ENCODE measurements around the gene DGKH.

Gene DGKH

DNA sequence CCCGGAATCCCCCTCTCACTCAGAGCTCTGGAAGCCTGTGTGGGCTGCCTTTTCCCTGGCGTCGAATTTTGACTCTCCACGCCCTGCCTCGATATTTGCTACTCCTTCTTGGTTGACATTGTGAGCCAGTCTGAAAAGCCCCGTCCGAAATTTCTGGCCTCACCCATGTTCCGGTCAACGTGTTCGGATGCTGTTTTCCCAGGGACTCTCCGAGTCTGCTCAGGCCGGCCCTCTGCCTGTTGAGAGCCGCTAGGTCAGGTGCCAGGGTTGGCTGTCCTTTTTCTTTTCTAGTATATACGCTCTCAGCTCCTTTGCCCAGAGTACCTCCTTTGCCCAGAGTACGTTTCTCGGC, 6.8 kb upstream of the DGKH start:
- Histone ChIP-seq H3K27me3 (ENCODE audit: insufficient read depth, low read length) (no peaks in the 10 kb centered on the region), H3K4me3 (ENCODE audit: low read depth, low read length, poor library complexity, severe bottlenecking) (peak overlapping the region; percentile 84), H3K36me3 (ENCODE audit: insufficient read depth, low read length) (no peaks in the 10 kb centered on the region), H3K4me2 (ENCODE audit: low read length) (peak overlapping the region; percentile 91), H4K20me1 (ENCODE audit: insufficient read depth, low read length) (no peaks in the 10 kb centered on the region), H3K27ac (ENCODE audit: low read depth, low read length, poor library complexity, severe bottlenecking) (no peak overlapping the region), H3K9me2 (ENCODE audit: low read depth, low read length) (no peaks in the 10 kb centered on the region), H3K4me1 (ENCODE audit: insufficient read depth, low read length, severe bottlenecking) (peaks cover 23% of the 10 kb centered on the region), H3K9me3 (ENCODE audit: low read length) (no peaks in the 10 kb centered on the region), H3K79me2 (ENCODE audit: insufficient read depth, low read length) (no peaks in the 10 kb centered on the region), H2AFZ (ENCODE audit: low read length) (no peak overlapping the region), H3K9ac (ENCODE audit: low read length) (peak overlapping the region; percentile 83), H3F3A (ENCODE audit: insufficient read depth, low read length) (no peaks in the 10 kb centered on the region)
- TF ChIP-seq EZH2 (IDR thresholded peaks at IDR 0.05; ENCODE audit: borderline replicate concordance, low read length) (no peak), CTCF (IDR thresholded peaks at IDR 0.05; ENCODE audit: low read length) (peak; percentile 12; the same call in 1 of the 2 replicates)

GRCh38 chr13:42043676-42044075, 4.8 kb upstream of the DGKH start:
- H3K4me2 ChIP-seq (ENCODE audit: low read length): no peak overlapping the region
- no peaks in the 10 kb centered on the region for H3K36me3 ChIP-seq (ENCODE audit: insufficient read depth, low read length)
- peaks cover 33% of the 10 kb centered on the region for H3K4me1 ChIP-seq (ENCODE audit: insufficient read depth, low read length, severe bottlenecking)
- H2AFZ ChIP-seq (ENCODE audit: low read length): no peak overlapping the region
- H4K20me1 ChIP-seq (ENCODE audit: insufficient read depth, low read length): no peaks in the 10 kb centered on the region
- H3K79me2 ChIP-seq (ENCODE audit: insufficient read depth, low read length): no peaks in the 10 kb centered on the region
- H3K9me2 ChIP-seq (ENCODE audit: low read depth, low read length): no peaks in the 10 kb centered on the region
- H3K27me3 ChIP-seq (ENCODE audit: insufficient read depth, low read length): no peaks in the 10 kb centered on the region
- no peak overlapping the region for H3K27ac ChIP-seq (ENCODE audit: low read depth, low read length, poor library complexity, severe bottlenecking)
- H3K9me3 ChIP-seq (ENCODE audit: low read length): no peaks in the 10 kb centered on the region
- H3K9ac ChIP-seq (ENCODE audit: low read length): no peak overlapping the region
- H3K4me3 ChIP-seq (ENCODE audit: low read depth, low read length, poor library complexity, severe bottlenecking): no peak overlapping the region
- TF ChIP-seq EZH2 (IDR thresholded peaks at IDR 0.05; ENCODE audit: borderline replicate concordance, low read length) (no peak), CTCF (IDR thresholded peaks at IDR 0.05; ENCODE audit: low read length) (no peak)
- H3F3A ChIP-seq (ENCODE audit: insufficient read depth, low read length): no peaks in the 10 kb centered on the region

DNA sequence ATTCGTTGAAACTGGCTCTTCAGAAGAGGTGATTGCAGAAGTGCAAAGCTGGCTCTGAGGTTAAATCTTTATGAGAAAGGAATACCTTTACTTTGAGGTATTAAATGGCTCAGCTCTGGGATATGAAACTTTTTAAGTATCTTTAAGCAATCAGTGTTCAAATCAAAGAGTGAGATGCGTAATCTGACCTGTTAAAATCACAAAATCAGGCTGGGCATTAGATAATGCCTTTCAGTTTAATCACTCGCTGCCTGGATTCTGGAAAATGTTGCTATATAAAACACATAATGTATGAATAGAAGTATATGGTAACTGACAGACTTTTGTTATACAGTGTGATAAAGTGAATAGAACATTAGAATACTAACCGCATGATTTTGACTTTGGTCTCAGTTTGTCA, 2.0 kb upstream of the DGKH start:
- H3K9ac ChIP-seq (ENCODE audit: low read length): no peak overlapping the region
- H3K4me3 ChIP-seq (ENCODE audit: low read depth, low read length, poor library complexity, severe bottlenecking): no peak overlapping the region
- no peaks in the 10 kb centered on the region for H3K36me3 ChIP-seq (ENCODE audit: insufficient read depth, low read length)
- TF ChIP-seq CTCF (IDR thresholded peaks at IDR 0.05; ENCODE audit: low read length) (no peak), EZH2 (IDR thresholded peaks at IDR 0.05; ENCODE audit: borderline replicate concordance, low read length) (no peak)
- H4K20me1 ChIP-seq (ENCODE audit: insufficient read depth, low read length): no peaks in the 10 kb centered on the region
- H3K27me3 ChIP-seq (ENCODE audit: insufficient read depth, low read length): no peaks in the 10 kb centered on the region
- no peaks in the 10 kb centered on the region for H3F3A ChIP-seq (ENCODE audit: insufficient read depth, low read length)
- no peak overlapping the region for H3K27ac ChIP-seq (ENCODE audit: low read depth, low read length, poor library complexity, severe bottlenecking)
- no peaks in the 10 kb centered on the region for H3K9me2 ChIP-seq (ENCODE audit: low read depth, low read length)
- no peak overlapping the region for H2AFZ ChIP-seq (ENCODE audit: low read length)
- peaks cover 30% of the 10 kb centered on the region for H3K4me1 ChIP-seq (ENCODE audit: insufficient read depth, low read length, severe bottlenecking)
- H3K9me3 ChIP-seq (ENCODE audit: low read length): no peaks in the 10 kb centered on the region
- no peaks in the 10 kb centered on the region for H3K79me2 ChIP-seq (ENCODE audit: insufficient read depth, low read length)
- no peak overlapping the region for H3K4me2 ChIP-seq (ENCODE audit: low read length)
